GM12892 (cell line): ENCODE measurements around the gene CNEP1R1.
"Not testable (repeated sequence)": the region's sequence is repeated elsewhere in the genome, so short reads cannot be mapped to it uniquely, and the experiment has no call there.

Experiments
- DNase-seq: peaks from one replicate; pipeline ENCODE4 v3.0.0; 2011; ENCODE audit not compliant: insufficient read length
- FAIRE-seq: peaks from 2 replicates; lab custom pipeline; 2011; peaks lifted over from hg19 to GRCh38; lab: Jason Lieb, UNC
- POLR2A ChIP-seq: IDR thresholded peaks from 2 replicates; pipeline ENCODE4 v1.6.1; 2011; ENCODE audit warnings: low read depth, low read length, control low read depth
- POLR2AphosphoS5 ChIP-seq: IDR thresholded peaks from 2 replicates; pipeline ENCODE4 v1.6.1; 2011; ENCODE audit warnings: low read depth, low read length, control low read depth
- TAF1 ChIP-seq: IDR thresholded peaks from 2 replicates; pipeline ENCODE4 v1.6.1; 2011; ENCODE audit warnings: low read depth, mild to moderate bottlenecking, control low read depth, low read length, borderline replicate concordance

CNEP1R1 gene

DNA sequence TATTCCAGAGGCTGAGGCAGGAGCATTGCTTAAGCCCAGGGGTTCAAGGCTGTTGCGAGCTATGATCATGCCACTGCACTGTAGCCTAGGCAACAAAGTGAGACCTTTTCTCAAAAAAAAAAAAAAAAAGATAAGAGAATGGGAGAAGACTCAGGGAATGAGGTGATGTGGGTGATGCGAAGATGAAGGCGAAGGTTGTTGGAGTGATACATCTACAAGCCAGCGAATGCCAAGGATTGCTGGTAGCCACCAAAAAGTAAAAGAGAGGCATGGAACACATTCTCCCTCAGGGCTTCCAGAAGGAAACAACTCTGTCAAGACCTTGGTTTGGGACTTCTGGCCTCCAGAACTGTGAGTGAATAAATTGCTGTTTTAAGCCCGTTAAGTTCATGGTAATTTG is 26.0 kb upstream of the CNEP1R1 start:
- DNase-seq, result no peak
- no peak for FAIRE-seq
- TF ChIP-seq POLR2AphosphoS5 (no peak), POLR2A (no peak), TAF1 (no peak)

DNA sequence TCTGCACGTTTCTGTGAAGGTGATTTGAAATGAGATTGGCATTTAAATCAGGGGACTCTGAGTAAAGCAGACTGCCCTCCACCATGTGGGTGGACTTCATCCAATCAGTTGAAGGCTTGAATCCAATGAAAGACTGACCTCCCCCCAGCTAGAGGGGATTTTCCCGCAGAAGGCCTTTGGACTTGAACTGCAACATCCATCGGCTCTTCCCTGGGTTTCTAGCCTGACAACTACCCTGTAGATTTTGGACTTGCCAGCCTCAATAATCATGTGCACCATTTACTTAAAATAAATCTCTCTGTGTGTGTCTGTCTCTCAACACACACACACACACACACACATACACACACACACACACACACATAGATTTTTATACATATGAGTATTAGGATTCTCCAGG is 23.9 kb upstream of the CNEP1R1 start:
- TF ChIP-seq POLR2A (no peak), POLR2AphosphoS5 (no peak), TAF1 (no peak)
- DNase-seq (no peak), FAIRE-seq (no peak)

DNA sequence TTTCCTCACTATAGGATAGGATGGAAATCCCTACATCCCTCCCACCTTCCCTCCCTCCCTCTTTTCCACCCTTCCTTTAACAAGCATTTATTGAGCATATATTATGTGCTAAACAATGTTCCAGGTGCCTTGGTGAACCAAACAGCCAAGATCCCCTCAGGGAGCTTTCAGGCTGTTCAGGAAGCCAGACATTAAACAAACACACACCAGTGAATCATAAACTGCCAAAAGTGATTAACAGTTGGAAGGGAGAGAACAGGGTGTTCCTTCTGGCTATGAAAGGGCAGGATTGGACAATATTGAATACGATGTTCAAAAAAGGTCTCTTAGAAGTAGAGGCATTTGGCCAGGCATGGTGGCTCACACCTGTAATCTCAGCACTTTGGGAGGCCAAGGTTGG is 22.8 kb upstream of the CNEP1R1 start:
- FAIRE-seq (no peak), DNase-seq (no peak)
- TF ChIP-seq POLR2AphosphoS5 (no peak), TAF1 (no peak), POLR2A (no peak)

GRCh38 chr16:50004239-50004638 is 20.8 kb upstream of the CNEP1R1 start:
- no peak for FAIRE-seq
- no peak for DNase-seq
- no peak for TF ChIP-seq POLR2A
- TF ChIP-seq POLR2AphosphoS5, result no peak
- no peak for TF ChIP-seq TAF1

- TF ChIP-seq POLR2A, result no peak
- TF ChIP-seq TAF1, result no peak
- no peak for TF ChIP-seq POLR2AphosphoS5
- FAIRE-seq, result no peak
Measured at GRCh38 chr16:50006964-50007363, 18.1 kb upstream of the CNEP1R1 start.

DNA sequence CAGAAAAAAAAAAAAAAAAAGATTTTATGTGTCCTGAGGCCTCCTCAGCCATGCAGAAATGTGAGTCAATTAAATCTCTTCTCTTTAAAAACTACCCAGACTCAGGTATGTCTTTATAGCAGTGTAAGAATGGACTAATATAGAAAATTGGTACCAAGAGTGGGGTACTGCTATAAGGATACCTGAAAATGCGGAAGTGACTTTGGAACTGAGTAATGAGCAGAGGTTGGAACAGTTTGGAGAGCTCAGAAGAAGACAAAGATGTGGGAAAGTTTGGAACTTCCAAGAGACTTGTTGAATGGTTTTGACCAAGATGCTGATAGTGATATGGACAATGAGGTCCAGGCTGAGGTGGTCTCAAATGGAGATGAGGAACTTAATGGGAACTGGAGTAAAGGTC is 17.3 kb upstream of the CNEP1R1 start:
- FAIRE-seq (no peak), DNase-seq (no peak)
- no peak for TF ChIP-seq TAF1
- no peak for TF ChIP-seq POLR2A
- no peak for TF ChIP-seq POLR2AphosphoS5

More at GRCh38 chr16:50006964-50007363, 18.1 kb upstream of the CNEP1R1 start:
- DNase-seq, result no peak

DNA sequence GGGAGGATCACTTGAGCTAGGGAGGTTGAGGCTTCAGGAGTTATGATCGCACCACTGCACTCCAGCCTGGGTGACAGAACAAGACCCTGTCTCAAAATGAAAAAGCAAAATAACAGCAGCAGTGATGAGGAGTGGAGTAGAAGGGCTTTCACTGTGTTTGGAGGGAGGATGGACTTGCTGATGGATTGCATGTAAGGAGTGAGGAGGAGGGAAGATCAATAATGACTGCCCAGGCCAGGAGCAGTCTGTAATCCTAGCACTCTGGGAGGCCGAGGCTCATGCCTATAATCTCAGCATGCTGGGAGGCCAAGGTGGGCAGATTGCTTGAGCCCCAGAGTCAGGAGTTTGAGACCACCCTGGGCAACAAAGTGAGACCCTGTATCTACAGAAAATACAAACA is 14.8 kb upstream of the CNEP1R1 start:
- no peak for DNase-seq
- no peak for FAIRE-seq
- TF ChIP-seq TAF1, result no peak
- no peak for TF ChIP-seq POLR2AphosphoS5
- TF ChIP-seq POLR2A, result no peak

DNA sequence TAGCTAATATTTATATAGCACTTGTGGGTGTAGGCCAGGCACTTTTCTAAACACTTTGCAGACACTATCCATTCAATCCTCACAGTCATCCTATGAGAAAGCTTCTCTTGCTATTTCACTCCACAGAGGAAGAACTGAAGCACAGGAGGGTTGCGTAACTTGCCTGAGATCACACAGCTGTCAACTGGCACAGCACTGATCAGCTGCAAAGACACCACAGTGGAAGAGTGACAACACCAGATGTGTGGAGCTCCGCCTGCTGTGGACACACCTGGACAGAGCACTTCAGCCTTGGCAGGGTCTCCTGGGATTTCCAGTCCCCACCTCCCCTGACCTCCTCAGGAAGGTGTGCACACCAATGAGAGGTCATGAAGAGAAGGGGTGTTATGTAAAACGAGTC is 13.3 kb upstream of the CNEP1R1 start:
- TF ChIP-seq POLR2AphosphoS5 (no peak), TAF1 (no peak), POLR2A (no peak)
- no peak for FAIRE-seq
- DNase-seq, result no peak

DNA sequence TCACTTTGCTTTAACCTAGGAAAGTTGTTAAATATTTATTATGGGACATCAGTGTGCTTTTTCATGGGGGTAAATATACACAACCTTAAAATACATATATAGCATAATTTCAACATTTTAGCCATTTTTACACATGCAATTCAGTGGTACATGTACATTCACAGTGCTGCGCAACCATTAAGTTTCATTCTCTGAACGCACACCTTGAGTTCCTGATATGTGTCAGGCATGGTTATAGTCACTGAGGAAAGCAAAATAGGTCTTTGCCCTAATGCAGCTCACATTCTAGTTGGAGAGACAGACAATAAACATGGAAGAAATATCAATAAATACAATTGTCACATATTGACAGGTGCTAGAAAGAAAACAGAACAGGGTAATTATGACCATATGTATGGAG is 12.8 kb upstream of the CNEP1R1 start:
- DNase-seq, result no peak
- TF ChIP-seq POLR2AphosphoS5, result no peak
- TF ChIP-seq POLR2A, result no peak
- no peak for TF ChIP-seq TAF1
- FAIRE-seq, result no peak

- FAIRE-seq, DNase-seq: not testable (repeated sequence)
Measured at GRCh38 chr16:50014211-50014610, 10.8 kb upstream of the CNEP1R1 start.

- TF ChIP-seq POLR2AphosphoS5 (no peak), TAF1 (no peak), POLR2A (no peak)
- FAIRE-seq, result no peak
- no peak for DNase-seq
Measured at GRCh38 chr16:50015631-50016030, 9.4 kb upstream of the CNEP1R1 start.

DNA sequence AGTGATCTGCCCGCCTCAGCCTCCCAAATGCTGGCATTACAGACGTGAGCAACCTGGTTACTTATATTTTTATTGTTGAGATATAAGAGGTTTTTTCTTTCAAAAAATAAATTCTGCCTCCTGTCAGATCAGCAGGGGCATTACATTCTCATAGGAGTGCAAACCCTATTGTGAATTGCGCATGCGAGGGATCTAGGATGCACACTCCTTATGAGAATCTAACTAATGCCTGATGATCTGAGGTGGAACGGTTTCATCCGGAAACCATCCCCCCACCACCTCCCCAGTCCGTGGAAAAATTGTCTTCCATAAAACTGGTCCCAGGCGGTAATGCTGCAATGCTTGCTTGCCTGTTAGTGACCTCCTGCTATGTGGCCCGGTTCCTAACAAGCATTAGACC is 7.5 kb upstream of the CNEP1R1 start:
- FAIRE-seq, result no peak
- no peak for TF ChIP-seq TAF1
- no peak for TF ChIP-seq POLR2AphosphoS5
- no peak for TF ChIP-seq POLR2A
- DNase-seq, result no peak

GRCh38 chr16:50021544-50021943 is 3.5 kb upstream of the CNEP1R1 start:
- DNase-seq (no peak), FAIRE-seq (no peak)
- no peak for TF ChIP-seq TAF1
- TF ChIP-seq POLR2A, result no peak
- TF ChIP-seq POLR2AphosphoS5, result no peak
